WTC11 (cell line): ENCODE results near the gene SMURF1. TPM values are rescaled to one million over a fixed set of nuclear protein-coding genes. Genes with fewer than 3 reads are reported as not detected.

Source experiments
- ATAC-seq: fragments of 200-7000 bp; cut with Tn5 transposase; 2 replicates; pipeline ENCODE4 v1.10.0; 2021; ENCODE audit warnings: mild to moderate bottlenecking, moderate library complexity
- CTCF ChIA-PET: fragments of 300-600 bp; sonication (Branson Sonifier 250); formaldehyde crosslinking; loops from one replicate; lab custom pipeline; 2021; ENCODE audit warnings: antibody characterized with exemption; lab: Charles Lee
- POLR2A ChIA-PET: fragments of 350-600 bp; sonication (Branson Sonifier 250); formaldehyde crosslinking; loops from one replicate; lab custom pipeline; 2021; ENCODE audit warnings: antibody characterized with exemption; lab: Charles Lee
- DNase-seq: peaks from one replicate; pipeline ENCODE4 v3.0.0; 2021; ENCODE audit warnings: low spot score
- H3K27ac Mint-ChIP-seq: 2 replicates; pipeline ENCODE4 v1.8.0; 2021; ENCODE audit warnings: mixed read lengths
- H3K27me3 Mint-ChIP-seq: 2 replicates; pipeline ENCODE4 v1.8.0; 2021; ENCODE audit warnings: low read depth, mild to moderate bottlenecking, moderate library complexity, mixed read lengths
- H3K36me3 Mint-ChIP-seq: 2 replicates; pipeline ENCODE4 v1.8.0; 2021; ENCODE audit warnings: mixed read lengths
- H3K4me1 Mint-ChIP-seq: 2 replicates; pipeline ENCODE4 v1.8.0; 2022; ENCODE audit warnings: mixed read lengths
- H3K4me3 Mint-ChIP-seq: 2 replicates; pipeline ENCODE4 v1.8.0; 2021; ENCODE audit warnings: mild to moderate bottlenecking, moderate library complexity, mixed read lengths
- H3K9me3 Mint-ChIP-seq: 2 replicates; pipeline ENCODE4 v1.8.0; 2021; ENCODE audit warnings: mixed read lengths
- ATF1 ChIP-seq: sonication (generic); formaldehyde crosslinking; IDR thresholded peaks from 2 replicates; pipeline ENCODE4 v1.8.1; 2023; ENCODE audit warnings: mild to moderate bottlenecking, moderate library complexity, missing genetic modification reagents
- CBFB ChIP-seq: sonication (generic); formaldehyde crosslinking; IDR thresholded peaks from 2 replicates; pipeline ENCODE4 v1.8.1; 2022; ENCODE audit warnings: mild to moderate bottlenecking, low read depth, missing genetic modification reagents
- CTCF ChIP-seq: fragments of 200-600 bp; IDR thresholded peaks from 2 replicates; pipeline ENCODE4 v1.8.0; 2022; ENCODE audit warnings: antibody characterized with exemption
- E2F4 ChIP-seq: sonication (generic); formaldehyde crosslinking; IDR thresholded peaks from 2 replicates; pipeline ENCODE4 v1.8.1; 2022; ENCODE audit warnings: low read depth, mild to moderate bottlenecking, moderate library complexity, missing genetic modification reagents, borderline replicate concordance
- HMGA2 ChIP-seq: fragments of 250-450 bp; sonication (Bioruptor Pico); IDR thresholded peaks from 2 replicates; pipeline ENCODE4 v1.4.0; 2021; ENCODE audit warnings: mild to moderate bottlenecking, moderate library complexity
- IRF1 ChIP-seq: sonication (generic); formaldehyde crosslinking; IDR thresholded peaks from 2 replicates; pipeline ENCODE4 v1.8.0; 2023; ENCODE audit warnings: missing genetic modification reagents
- JUN ChIP-seq: sonication (generic); formaldehyde crosslinking; IDR thresholded peaks from 2 replicates; pipeline ENCODE4 v1.8.0; 2023; ENCODE audit warnings: mild to moderate bottlenecking, missing genetic modification reagents
- NR2C2 ChIP-seq: sonication (generic); formaldehyde crosslinking; IDR thresholded peaks from 2 replicates; pipeline ENCODE4 v1.8.0; 2022; ENCODE audit warnings: mild to moderate bottlenecking, missing genetic modification reagents
- PRDM15 ChIP-seq: sonication (generic); formaldehyde crosslinking; IDR thresholded peaks from 2 replicates; pipeline ENCODE4 v1.8.0; 2022; ENCODE audit warnings: missing genetic modification reagents
- PRRX2 ChIP-seq: fragments of 250-450 bp; sonication (Bioruptor Pico); IDR thresholded peaks from 2 replicates; pipeline ENCODE4 v1.8.0; 2021; ENCODE audit warnings: mild to moderate bottlenecking
- RELA ChIP-seq: sonication (generic); formaldehyde crosslinking; IDR thresholded peaks from 2 replicates; pipeline ENCODE4 v1.8.1; 2022; ENCODE audit warnings: missing genetic modification reagents, mild to moderate bottlenecking, borderline replicate concordance
- TCF7 ChIP-seq: sonication (generic); formaldehyde crosslinking; IDR thresholded peaks from 2 replicates; pipeline ENCODE4 v1.8.0; 2022; ENCODE audit warnings: mild to moderate bottlenecking, low read depth, missing genetic modification reagents, moderate library complexity
- ZNF121 ChIP-seq: sonication (generic); formaldehyde crosslinking; IDR thresholded peaks from 2 replicates; pipeline ENCODE4 v1.8.0; 2023; ENCODE audit warnings: missing genetic modification reagents
- ZNF219 ChIP-seq: sonication (generic); formaldehyde crosslinking; IDR thresholded peaks from 2 replicates; pipeline ENCODE4 v1.8.0; 2023; ENCODE audit warnings: missing genetic modification reagents, mild to moderate bottlenecking, borderline replicate concordance
- ZNF396 ChIP-seq: fragments of 250-450 bp; sonication (Bioruptor Pico); IDR thresholded peaks from 2 replicates; pipeline ENCODE4 v1.8.0; 2021; ENCODE audit warnings: mild to moderate bottlenecking, moderate library complexity, borderline replicate concordance
- ZNF416 ChIP-seq: fragments of 250-450 bp; sonication (Bioruptor Pico); IDR thresholded peaks from 2 replicates; pipeline ENCODE4 v1.9.0; 2021; ENCODE audit warnings: mild to moderate bottlenecking, inconsistent platforms
- ZNF512 ChIP-seq: sonication (generic); formaldehyde crosslinking; IDR thresholded peaks from 2 replicates; pipeline ENCODE4 v1.8.1; 2022; ENCODE audit warnings: missing genetic modification reagents, borderline replicate concordance
- ZNF532 ChIP-seq: fragments of 250-450 bp; sonication (Bioruptor Pico); IDR thresholded peaks from 2 replicates; pipeline ENCODE4 v1.9.0; 2021; ENCODE audit warnings: mild to moderate bottlenecking, borderline replicate concordance
- ZNF671 ChIP-seq: fragments of 250-450 bp; sonication (Bioruptor Pico); IDR thresholded peaks from 2 replicates; pipeline ENCODE4 v1.8.0; 2021; ENCODE audit warnings: mild to moderate bottlenecking
- total RNA-seq: library from RNA; stranded (reverse); gene quantifications from 3 replicates; pipeline ENCODE4 v1.2.3, GENCODE V29; 2021

The SMURF1 gene
- total RNA-seq, 1 experiment from 2014 or later, result 23.2 TPM

- POLR2A ChIA-PET, result no interaction called here
- TF ChIP-seq PRRX2 (CRISPR knock-in tag) (no peak), RELA (CRISPR knock-in tag) (no peak), PRDM15 (CRISPR knock-in tag) (no peak), ZNF671 (CRISPR knock-in tag) (no peak), ZNF532 (no peak), CTCF (no peak), ZNF121 (CRISPR knock-in tag) (no peak), TCF7 (CRISPR knock-in tag) (no peak), CBFB (CRISPR knock-in tag) (no peak), NR2C2 (no peak), HMGA2 (CRISPR knock-in tag) (no peak), ATF1 (no peak), ZNF219 (no peak), ZNF396 (CRISPR knock-in tag) (no peak), JUN (no peak), ZNF416 (CRISPR knock-in tag) (no peak), IRF1 (no peak), ZNF512 (CRISPR knock-in tag) (no peak), E2F4 (no peak)
- ATAC-seq (no peak), DNase-seq (no peak)
- Mint-ChIP-seq H3K27ac (no peak overlapping the region), H3K4me1 (no peaks in the 10 kb centered on the region), H3K9me3 (peaks cover 1% of the 10 kb centered on the region; the same call in 1 of the 2 replicates), H3K36me3 (peaks cover 74% of the 10 kb centered on the region), H3K27me3 (no peaks in the 10 kb centered on the region), H3K4me3 (no peak overlapping the region)
- CTCF ChIA-PET, result no interaction called here
Measured at GRCh38 chr7:98992076-98992475, 151.8 kb downstream of the SMURF1 start.
